T-helper 1 cell treated with Interleukin-12 subunit alpha and Interleukin-12 subunit beta and Interleukin-4 antibody, amounts not matched to agents 30 ng/mL and 1 ng/mL, for 36 hours (primary cell): Measurements from ENCODE around the gene CNTN2. TPM values are rescaled to one million over a fixed set of nuclear protein-coding genes. Genes with fewer than 3 reads are reported as not detected.

Source experiments
- intact Hi-C: fragments of 100-400 bp; cut with micrococcal nuclease; formaldehyde crosslinking; loops from one replicate; pipeline ENCODE4 v1.15.1; 2024
- total RNA-seq: library from RNA; stranded (reverse); gene quantifications from 2 replicates; pipeline ENCODE4 v1.2.3, GENCODE V29; 2022

The CNTN2 gene
- not detected in 2 replicates for total RNA-seq

- intact Hi-C loops = no loop called here
Measured at GRCh38 chr1:205042911-205043806, at the start of gene CNTN2. Gene CNTN2 (plus strand): TSS chr1:205043212. CDS start chr1:205053186, 9,974 bp downstream.

- intact Hi-C loops = no loop called here
Measured at GRCh38 chr1:204994086-204994862, 48.7 kb upstream of the CNTN2 start.

- intact Hi-C loops = no loop called here
Measured at GRCh38 chr1:204996981-204997380, 46.0 kb upstream of the CNTN2 start.

GRCh38 chr1:204997591-204998355, 45.2 kb upstream of the CNTN2 start:
- intact Hi-C loops = no loop called here

- intact Hi-C loops = no loop called here
Measured at GRCh38 chr1:205001162-205001561, 41.9 kb upstream of the CNTN2 start.

GRCh38 chr1:205002705-205003104, 40.3 kb upstream of the CNTN2 start:
- intact Hi-C loops = no loop called here

- intact Hi-C loops = no loop called here
Measured at GRCh38 chr1:205003358-205004131, 39.5 kb upstream of the CNTN2 start.

- intact Hi-C loops = no loop called here
Measured at GRCh38 chr1:205004351-205004750, 38.7 kb upstream of the CNTN2 start.

- intact Hi-C loops = no loop called here
Measured at GRCh38 chr1:205008896-205009295, 34.1 kb upstream of the CNTN2 start.

GRCh38 chr1:205009670-205010069, 33.3 kb upstream of the CNTN2 start:
- intact Hi-C loops = no loop called here

GRCh38 chr1:205012391-205013140, 30.4 kb upstream of the CNTN2 start:
- intact Hi-C loops = no loop called here

GRCh38 chr1:205013683-205014367, 29.2 kb upstream of the CNTN2 start:
- intact Hi-C loops = no loop called here

GRCh38 chr1:205014783-205015182, 28.2 kb upstream of the CNTN2 start:
- intact Hi-C loops = no loop called here

- intact Hi-C loops = no loop called here
Measured at GRCh38 chr1:205015241-205015640, 27.8 kb upstream of the CNTN2 start.

- intact Hi-C loops = no loop called here
Measured at GRCh38 chr1:205016075-205016474, 26.9 kb upstream of the CNTN2 start.

- intact Hi-C loops = no loop called here
Measured at GRCh38 chr1:205016584-205016983, 26.4 kb upstream of the CNTN2 start.

- intact Hi-C loops = no loop called here
Measured at GRCh38 chr1:205017001-205017400, 26.0 kb upstream of the CNTN2 start.

- intact Hi-C loops = no loop called here
Measured at GRCh38 chr1:205017766-205018165, 25.2 kb upstream of the CNTN2 start.

GRCh38 chr1:205018381-205018780, 24.6 kb upstream of the CNTN2 start:
- intact Hi-C loops = no loop called here

- intact Hi-C loops = no loop called here
Measured at GRCh38 chr1:205020466-205020865, 22.5 kb upstream of the CNTN2 start.
